Measurements from ENCODE around the gene RNF207.

Gene RNF207

GRCh38 chr1:6199298-6200187 is 6.4 kb upstream of the RNF207 start, which contains the start of gene RPL22:
TSS of gene RPL22 (minus strand) at chr1:6199595. CDS start at chr1:6199573, 22 bp downstream.
- TF ChIP-seq EZH2 (optimal IDR thresholded peaks at IDR 0.05; ENCODE audit: low read depth, low read length) (no peak), EZH2phosphoT487 (IDR thresholded peaks at IDR 0.05; ENCODE audit: low read length) (no peak)
- TF ChIP-seq, protein P1, sequence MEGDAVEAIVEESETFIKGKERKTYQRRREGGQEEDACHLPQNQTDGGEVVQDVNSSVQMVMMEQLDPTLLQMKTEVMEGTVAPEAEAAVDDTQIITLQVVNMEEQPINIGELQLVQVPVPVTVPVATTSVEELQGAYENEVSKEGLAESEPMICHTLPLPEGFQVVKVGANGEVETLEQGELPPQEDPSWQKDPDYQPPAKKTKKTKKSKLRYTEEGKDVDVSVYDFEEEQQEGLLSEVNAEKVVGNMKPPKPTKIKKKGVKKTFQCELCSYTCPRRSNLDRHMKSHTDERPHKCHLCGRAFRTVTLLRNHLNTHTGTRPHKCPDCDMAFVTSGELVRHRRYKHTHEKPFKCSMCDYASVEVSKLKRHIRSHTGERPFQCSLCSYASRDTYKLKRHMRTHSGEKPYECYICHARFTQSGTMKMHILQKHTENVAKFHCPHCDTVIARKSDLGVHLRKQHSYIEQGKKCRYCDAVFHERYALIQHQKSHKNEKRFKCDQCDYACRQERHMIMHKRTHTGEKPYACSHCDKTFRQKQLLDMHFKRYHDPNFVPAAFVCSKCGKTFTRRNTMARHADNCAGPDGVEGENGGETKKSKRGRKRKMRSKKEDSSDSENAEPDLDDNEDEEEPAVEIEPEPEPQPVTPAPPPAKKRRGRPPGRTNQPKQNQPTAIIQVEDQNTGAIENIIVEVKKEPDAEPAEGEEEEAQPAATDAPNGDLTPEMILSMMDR (IDR thresholded peaks at IDR 0.05; ENCODE audit: low read length): no peak
- Histone ChIP-seq H3K36me3 (replicated peaks; ENCODE audit: insufficient read depth, low read length) (peaks cover 1% of the 10 kb centered on the region), H3K9me2 (replicated peaks; ENCODE audit: insufficient read depth, low read length) (no peaks in the 10 kb centered on the region), H3K79me2 (ENCODE audit: low read length) (peaks cover 47% of the 10 kb centered on the region), H3K9ac (ENCODE audit: low read length) (peak within 1 kb of the TSS; percentile 98), H3K27ac (ENCODE audit: low read length) (peak within 1 kb of the TSS; percentile 44; the same call in 1 of the 2 replicates), H3K27me3 (replicated peaks; ENCODE audit: insufficient read depth, low read length) (no peaks in the 10 kb centered on the region), H3K4me1 (ENCODE audit: low read length) (peaks cover 19% of the 10 kb centered on the region), H3K9me3 (replicated peaks; ENCODE audit: insufficient read depth, low read length) (no peaks in the 10 kb centered on the region), H3K4me2 (ENCODE audit: low read depth, low read length) (peak within 1 kb of the TSS; percentile 85), H3F3A (ENCODE audit: insufficient read depth, low read length) (no peaks in the 10 kb centered on the region), H4K20me1 (ENCODE audit: insufficient read depth, low read length) (0 out of 2 replicates have a peak, but pooled peaks cover 9% of the 10 kb centered on the region), H3K4me3 (ENCODE audit: low read length) (peak within 1 kb of the TSS; percentile 97), H2AFZ (ENCODE audit: low read length) (peak within 1 kb of the TSS; percentile 92)
- DNase-seq: peak; percentile 99

- H3K9me2 ChIP-seq (replicated peaks; ENCODE audit: insufficient read depth, low read length): no peaks in the 10 kb centered on the region
- H3K36me3 ChIP-seq (replicated peaks; ENCODE audit: insufficient read depth, low read length): no peaks in the 10 kb centered on the region; the same call in 1 of the 2 replicates
- H3K4me3 ChIP-seq (ENCODE audit: low read length): peak overlapping the region; percentile 97
- H3K27me3 ChIP-seq (replicated peaks; ENCODE audit: insufficient read depth, low read length): no peaks in the 10 kb centered on the region
- peak overlapping the region; percentile 56 for H3K4me2 ChIP-seq (ENCODE audit: low read depth, low read length)
- TF ChIP-seq, protein P1 (IDR thresholded peaks at IDR 0.05; ENCODE audit: low read length): no peak
- TF ChIP-seq EZH2 (optimal IDR thresholded peaks at IDR 0.05; ENCODE audit: low read depth, low read length): no peak
- TF ChIP-seq EZH2phosphoT487 (IDR thresholded peaks at IDR 0.05; ENCODE audit: low read length): no peak
- DNase-seq: no peak
- peaks cover 41% of the 10 kb centered on the region for H3K79me2 ChIP-seq (ENCODE audit: low read length)
- peak overlapping the region; percentile 92 for H2AFZ ChIP-seq (ENCODE audit: low read length)
- 0 out of 2 replicates have a peak, but pooled peaks cover 9% of the 10 kb centered on the region for H4K20me1 ChIP-seq (ENCODE audit: insufficient read depth, low read length)
- peaks cover 19% of the 10 kb centered on the region for H3K4me1 ChIP-seq (ENCODE audit: low read length)
- 0 out of 2 replicates have a peak overlapping the region, but pooled peaks have one; percentile 36 for H3K27ac ChIP-seq (ENCODE audit: low read length)
- peak overlapping the region; percentile 98; the same call in 1 of the 2 replicates for H3K9ac ChIP-seq (ENCODE audit: low read length)
- H3F3A ChIP-seq (ENCODE audit: insufficient read depth, low read length): no peaks in the 10 kb centered on the region
- no peaks in the 10 kb centered on the region for H3K9me3 ChIP-seq (replicated peaks; ENCODE audit: insufficient read depth, low read length)
Measured at GRCh38 chr1:6200188-6200809, 5.6 kb upstream of the RNF207 start.

DNA sequence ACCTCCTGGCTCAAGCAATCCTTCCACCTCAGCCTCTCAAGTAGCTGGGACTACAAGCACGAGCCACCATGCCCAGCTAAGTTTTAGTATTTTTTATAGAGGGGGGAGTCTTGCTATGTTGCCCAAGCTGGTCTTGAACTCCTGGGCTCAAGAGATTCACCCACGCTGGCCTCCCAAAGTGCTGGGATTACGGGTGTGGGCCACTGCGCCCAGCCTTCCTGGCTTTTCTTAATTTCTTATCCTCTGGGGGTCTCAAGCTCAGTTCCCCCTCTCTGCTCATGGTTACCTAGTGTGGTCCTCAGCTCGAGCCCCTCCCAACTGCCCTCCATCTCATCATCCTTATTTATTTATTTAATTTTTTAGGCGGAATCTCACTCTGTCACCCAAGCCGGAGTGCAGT is 3.7 kb upstream of the RNF207 start:
- H3K79me2 ChIP-seq (ENCODE audit: low read length): peaks cover 22% of the 10 kb centered on the region
- no peak overlapping the region for H3K4me3 ChIP-seq (ENCODE audit: low read length)
- 0 out of 2 replicates have a peak, but pooled peaks cover 9% of the 10 kb centered on the region for H4K20me1 ChIP-seq (ENCODE audit: insufficient read depth, low read length)
- no peak for TF ChIP-seq EZH2phosphoT487 (IDR thresholded peaks at IDR 0.05; ENCODE audit: low read length)
- no peak for TF ChIP-seq EZH2 (optimal IDR thresholded peaks at IDR 0.05; ENCODE audit: low read depth, low read length)
- TF ChIP-seq, protein P1 (IDR thresholded peaks at IDR 0.05; ENCODE audit: low read length): no peak
- H3K9me2 ChIP-seq (replicated peaks; ENCODE audit: insufficient read depth, low read length): no peaks in the 10 kb centered on the region
- no peaks in the 10 kb centered on the region for H3F3A ChIP-seq (ENCODE audit: insufficient read depth, low read length)
- H3K4me2 ChIP-seq (ENCODE audit: low read depth, low read length): no peak overlapping the region
- no peak overlapping the region for H3K27ac ChIP-seq (ENCODE audit: low read length)
- H3K36me3 ChIP-seq (replicated peaks; ENCODE audit: insufficient read depth, low read length): no peaks in the 10 kb centered on the region; the same call in 1 of the 2 replicates
- no peak overlapping the region for H2AFZ ChIP-seq (ENCODE audit: low read length)
- peaks cover 18% of the 10 kb centered on the region for H3K4me1 ChIP-seq (ENCODE audit: low read length)
- peaks cover 17% of the 10 kb centered on the region for H3K27me3 ChIP-seq (replicated peaks; ENCODE audit: insufficient read depth, low read length)
- H3K9ac ChIP-seq (ENCODE audit: low read length): no peak overlapping the region
- no peaks in the 10 kb centered on the region for H3K9me3 ChIP-seq (replicated peaks; ENCODE audit: insufficient read depth, low read length)
- no peak for DNase-seq
